Thymus (tissue), 11 donors: ENCODE results near the gene PCID2. TPM values are rescaled to one million over a fixed set of nuclear protein-coding genes. Genes with fewer than 3 reads are reported as not detected.
"Not testable (repeated sequence)": the region's sequence is repeated elsewhere in the genome, so short reads cannot be mapped to it uniquely, and the experiment has no call there.

Experiments
- DNase-seq, 9 donors: peaks; one replicate each; pipeline ENCODE4 v3.0.0-alpha.2; 2013; ENCODE audit warnings: low spot score in 9 of 9, low read depth in 6 of 9, missing footprints in 1 of 9
- H3K27ac ChIP-seq, 2 donors: one replicate each; pipeline ENCODE4 v1.5.1; 2013; ENCODE audit warnings: control low read depth in 1 of 2, low read depth in 1 of 2, low read length in 1 of 2, mild to moderate bottlenecking in 1 of 2, moderate library complexity in 1 of 2
- H3K27me3 ChIP-seq, 2 donors: one replicate each; pipeline ENCODE4 v1.5.1; 2013; ENCODE audit warnings: low read length in 1 of 2; ENCODE audit not compliant: control insufficient read depth in 2 of 2, insufficient read depth in 1 of 2
- H3K36me3 ChIP-seq, 2 donors: one replicate each; pipeline ENCODE4 v1.5.1; 2013; ENCODE audit warnings: low read length in 1 of 2, mild to moderate bottlenecking in 1 of 2, moderate library complexity in 1 of 2; ENCODE audit not compliant: control insufficient read depth in 2 of 2, insufficient read depth in 2 of 2
- H3K4me1 ChIP-seq, 2 donors: one replicate each; pipeline ENCODE4 v1.5.1; 2013; ENCODE audit warnings: low read length in 2 of 2; ENCODE audit not compliant: control insufficient read depth in 2 of 2, insufficient read depth in 2 of 2
- H3K4me3 ChIP-seq, 2 donors: one replicate each; pipeline ENCODE4 v1.5.1; 2013; ENCODE audit warnings: low read length in 2 of 2, control low read depth in 1 of 2, mild to moderate bottlenecking in 1 of 2
- H3K9me3 ChIP-seq, 2 donors: one replicate each; pipeline ENCODE4 v1.5.1; 2013; ENCODE audit warnings: low read length in 1 of 2, mild to moderate bottlenecking in 1 of 2; ENCODE audit not compliant: control insufficient read depth in 2 of 2, insufficient read depth in 1 of 2
- WGBS: extraction: QIAGEN DNeasy Blood & Tissue Kit; methylation state at CpG from one replicate; pipeline ENCODE4 v1.1.7; 2013; 5-methylcytosine and 5-hydroxymethylcytosine counted together
- polyA plus RNA-seq: library from polyadenylated mRNA; stranded (reverse); fragments of 200-250 nt; gene quantifications from one replicate; pipeline ENCODE4 v1.2.3, GENCODE V29; 2013
- total RNA-seq: library from RNA; stranded (reverse); fragments of 120-200 nt; gene quantifications from one replicate; pipeline ENCODE4 v1.2.4, GENCODE V29; 2013
- donor health status: healthy.

Gene PCID2
- total and polyA plus RNA-seq, 2 donors, result 53.6 to 63.3 TPM

GRCh38 chr13:113166681-113167080, 41.8 kb downstream of the PCID2 start:
- no peak overlapping the region for H3K27ac ChIP-seq
- H3K4me1 ChIP-seq, result peaks cover 4 to 7% of the 10 kb centered on the region in 2 donors
- H3K9me3 ChIP-seq, result peaks cover 1 to 7% of the 10 kb centered on the region in 2 donors
- WGBS, result 97% methylated on average over 5 of the region's 5 CpGs
- H3K36me3 ChIP-seq, result peaks cover 4 to 9% of the 10 kb centered on the region in 2 donors
- DNase-seq, result no peak
- no peak overlapping the region for H3K4me3 ChIP-seq
- H3K27me3 ChIP-seq, result peaks cover 0 to 11% of the 10 kb centered on the region in 2 donors

- H3K4me3 ChIP-seq, result no peak overlapping the region
- no peak overlapping the region for H3K27ac ChIP-seq
- peaks cover 7 to 10% of the 10 kb centered on the region in 2 donors for H3K4me1 ChIP-seq
- no peak for DNase-seq
- H3K9me3 ChIP-seq, result peaks cover 1 to 11% of the 10 kb centered on the region in 2 donors
- H3K27me3 ChIP-seq, result peaks cover 0 to 14% of the 10 kb centered on the region in 2 donors
- peaks cover 0 to 9% of the 10 kb centered on the region in 2 donors for H3K36me3 ChIP-seq
- 95% methylated on average over 10 of the region's 10 CpGs for WGBS
These were observed 42.2 kb downstream of the PCID2 start for GRCh38 chr13:113166266-113166665.

GRCh38 chr13:113164492-113164891, 44.0 kb downstream of the PCID2 start:
- WGBS, result 37% methylated on average over 12 of the region's 12 CpGs
- Histone ChIP-seq H3K36me3 (peaks cover 0 to 2% of the 10 kb centered on the region in 2 donors), H3K27me3 (peaks cover 0 to 23% of the 10 kb centered on the region in 2 donors), H3K4me1 (peaks cover 12 to 15% of the 10 kb centered on the region in 2 donors), H3K27ac (no peak overlapping the region), H3K9me3 (peaks cover 1 to 15% of the 10 kb centered on the region in 2 donors), H3K4me3 (no peak overlapping the region)
- DNase-seq, result no peak

GRCh38 chr13:113162783-113163685, 45.4 kb downstream of the PCID2 start:
- WGBS, result 53% methylated on average over 25 of the region's 25 CpGs

GRCh38 chr13:113161975-113162374, 46.5 kb downstream of the PCID2 start:
- not testable (repeated sequence) for H3K9me3 ChIP-seq, H3K4me3 ChIP-seq, H3K27ac ChIP-seq, DNase-seq, H3K36me3 ChIP-seq
- WGBS, result 5% methylated on average over 12 of the region's 13 CpGs
- Histone ChIP-seq H3K4me1 (peaks cover 12 to 15% of the 10 kb centered on the region in 2 donors), H3K27me3 (peaks cover 0 to 33% of the 10 kb centered on the region in 2 donors)

More at GRCh38 chr13:113162783-113163685, 45.4 kb downstream of the PCID2 start:
- H3K4me3 ChIP-seq, result no peak overlapping the region
- peak in 1 of 9 donors; percentile 24 for DNase-seq
- peaks cover 12 to 15% of the 10 kb centered on the region in 2 donors for H3K4me1 ChIP-seq
- H3K36me3 ChIP-seq, result no peaks in the 10 kb centered on the region
- peaks cover 1 to 12% of the 10 kb centered on the region in 2 donors for H3K9me3 ChIP-seq
- no peak overlapping the region for H3K27ac ChIP-seq
- peaks cover 0 to 29% of the 10 kb centered on the region in 2 donors for H3K27me3 ChIP-seq

- Histone ChIP-seq H3K27me3 (peaks cover 0 to 33% of the 10 kb centered on the region in 2 donors), H3K27ac (no peak overlapping the region), H3K4me3 (no peak overlapping the region), H3K9me3 (peaks cover 1 to 9% of the 10 kb centered on the region in 2 donors), H3K4me1 (peaks cover 12 to 15% of the 10 kb centered on the region in 2 donors), H3K36me3 (no peaks in the 10 kb centered on the region)
- 49% methylated on average over 16 of the region's 16 CpGs for WGBS
- DNase-seq, result no peak
These were observed 47.0 kb downstream of the PCID2 start for GRCh38 chr13:113161433-113161832.

GRCh38 chr13:113160983-113161382, 47.5 kb downstream of the PCID2 start:
- Histone ChIP-seq H3K4me3 (no peak overlapping the region), H3K27ac (no peak overlapping the region), H3K9me3 (peaks cover 1 to 9% of the 10 kb centered on the region in 2 donors), H3K4me1 (peaks cover 12 to 15% of the 10 kb centered on the region in 2 donors), H3K36me3 (no peaks in the 10 kb centered on the region), H3K27me3 (peaks cover 0 to 33% of the 10 kb centered on the region in 2 donors)
- DNase-seq, result no peak
- WGBS, result 85% methylated on average over 12 of the region's 12 CpGs

GRCh38 chr13:113159701-113160100, 48.8 kb downstream of the PCID2 start:
- Histone ChIP-seq H3K9me3 (peaks cover 1 to 9% of the 10 kb centered on the region in 2 donors), H3K36me3 (no peaks in the 10 kb centered on the region), H3K27me3 (peaks cover 0 to 38% of the 10 kb centered on the region in 2 donors), H3K4me3 (no peak overlapping the region), H3K27ac (no peak overlapping the region), H3K4me1 (peaks cover 12 to 15% of the 10 kb centered on the region in 2 donors)
- 93% methylated on average over 20 of the region's 20 CpGs for WGBS
- DNase-seq, result no peak

GRCh38 chr13:113158946-113159345, 49.5 kb downstream of the PCID2 start:
- Histone ChIP-seq H3K9me3 (peaks cover 1 to 9% of the 10 kb centered on the region in 2 donors), H3K4me1 (peaks cover 15 to 19% of the 10 kb centered on the region in 2 donors), H3K27me3 (peaks cover 0 to 41% of the 10 kb centered on the region in 2 donors), H3K4me3 (no peak overlapping the region), H3K36me3 (no peaks in the 10 kb centered on the region), H3K27ac (no peak overlapping the region)
- WGBS, result 95% methylated on average over 7 of the region's 7 CpGs
- DNase-seq, result no peak
